HepG2 (cell line): ENCODE results near the gene KMT2A. TPM values are rescaled to one million over a fixed set of nuclear protein-coding genes. Genes with fewer than 3 reads are reported as not detected.
A peak's percentile ranks its signal among the peaks of the same experiment; 100 is the strongest.

Experiments used
- ATAC-seq: fragments of 200-7000 bp; cut with Tn5 transposase; 3 replicates; pipeline ENCODE4 v1.9.1; 2020; ENCODE audit warnings: mild to moderate bottlenecking, moderate library complexity
- BruUV-seq: library from RNA; stranded (reverse); fragments of 400-500 nt; replicated peaks from 2 replicates; lab custom pipeline; 2021; lab: Mats Ljungman, UMichigan
- CTCF ChIA-PET: fragments of 300-600 bp; formaldehyde crosslinking; extraction: SDS; loops from one replicate; lab custom pipeline; 2021; ENCODE audit warnings: low total read pairs, inconsistent platforms, low intra/inter-chr PET ratio; lab: Yijun Ruan, JAX
- POLR2A ChIA-PET: fragments of 350-600 bp; sonication (Branson Sonifier 250); formaldehyde crosslinking; loops from one replicate; lab custom pipeline; 2020; ENCODE audit warnings: antibody characterized with exemption, inconsistent platforms; lab: Yijun Ruan, JAX
- DNase-seq: peaks from one replicate; pipeline ENCODE4 v3.0.0-alpha.2; 2015; ENCODE audit warnings: low spot score
- FAIRE-seq: peaks from 3 replicates; lab custom pipeline; 2011; peaks lifted over from hg19 to GRCh38; lab: Jason Lieb, UNC
- H2AFZ ChIP-seq: one replicate; pipeline ENCODE4 v1.6.1; 2011; ENCODE audit warnings: low read length, inconsistent platforms
- H3K27ac ChIP-seq: fragments of 300-600 bp; 3 replicates; pipeline ENCODE4 v1.8.0; 2011; ENCODE audit warnings: mixed run types, mild to moderate bottlenecking, mixed read lengths, low read length, inconsistent platforms; ENCODE audit not compliant: insufficient read depth; ENCODE audit errors: extremely low read length
- H3K27me3 ChIP-seq, 2 experiments: fragments of 200-600 bp in 1 of 2; 2 replicates in 1 of 2; 3 replicates in 1 of 2; pipeline versions ENCODE4 v1.6.0 to v1.8.0; 2011; ENCODE audit warnings: low read length in 2 of 2, mild to moderate bottlenecking in 2 of 2, moderate library complexity in 2 of 2, inconsistent platforms in 1 of 2; ENCODE audit not compliant: insufficient read depth in 2 of 2, control insufficient read depth in 1 of 2
- H3K36me3 ChIP-seq, 2 experiments: fragments of 200-600 bp in 1 of 2; replicated peaks in 1 of 2; 2 replicates in 1 of 2; 3 replicates in 1 of 2; pipeline versions ENCODE4 v1.5.1 to v1.8.0; 2011; ENCODE audit warnings: low read length in 2 of 2, inconsistent platforms in 1 of 2; ENCODE audit not compliant: insufficient read depth in 2 of 2, control insufficient read depth in 1 of 2
- H3K4me1 ChIP-seq: 2 replicates; pipeline ENCODE4 v1.5.1; 2012; ENCODE audit warnings: low read length, inconsistent platforms; ENCODE audit not compliant: insufficient read depth
- H3K4me2 ChIP-seq: 2 replicates; pipeline ENCODE4 v1.6.0; 2011; ENCODE audit warnings: low read depth, low read length, inconsistent platforms
- H3K4me3 ChIP-seq, 3 experiments: fragments of 200-600 bp in 1 of 3; sonication (generic), shearing (Covaris generic) in 1 of 3; replicated peaks in 1 of 3; 2 replicates each; pipeline ENCODE4 v1.5.1; 2011 to 2016; ENCODE audit warnings: low read length in 3 of 3, inconsistent platforms in 2 of 3, low read depth in 2 of 3, mild to moderate bottlenecking in 2 of 3, control low read depth in 1 of 3, mixed read lengths in 1 of 3; ENCODE audit not compliant: insufficient read depth in 1 of 3
- H3K79me2 ChIP-seq: one replicate; pipeline ENCODE4 v1.6.1; 2011; ENCODE audit warnings: low read length, inconsistent platforms; ENCODE audit not compliant: insufficient read depth
- H3K9ac ChIP-seq: 2 replicates; pipeline ENCODE4 v1.6.0; 2011; ENCODE audit warnings: mild to moderate bottlenecking, low read depth, low read length, inconsistent platforms; ENCODE audit not compliant: insufficient read depth
- H3K9me3 ChIP-seq: 2 replicates; pipeline ENCODE4 v1.5.1; 2012; ENCODE audit warnings: mild to moderate bottlenecking, low read length
- H4K20me1 ChIP-seq: 2 replicates; pipeline ENCODE4 v1.6.0; 2011; ENCODE audit warnings: inconsistent platforms, mild to moderate bottlenecking, low read length, moderate library complexity; ENCODE audit not compliant: insufficient read depth
- HNRNPUL1 ChIP-seq: fragments of 200-400 bp; formaldehyde crosslinking; IDR thresholded peaks from 2 replicates; pipeline ENCODE4 v1.6.1; 2017; ENCODE audit warnings: low read depth, mild to moderate bottlenecking, low read length, moderate library complexity
- MAFF ChIP-seq: IDR thresholded peaks from 2 replicates; pipeline ENCODE4 v1.6.1; 2011; ENCODE audit warnings: low read depth, low read length, improper control_type of control experiment
- MAFK ChIP-seq, 2 experiments: IDR thresholded peaks in 1 of 2; conservative IDR thresholded peaks in 1 of 2; 2 replicates each; pipeline ENCODE4 v1.6.1; 2011; ENCODE audit warnings: improper control_type of control experiment in 2 of 2, low read length in 2 of 2
- MTA1 ChIP-seq: sonication (generic); formaldehyde crosslinking; IDR thresholded peaks from 2 replicates; pipeline ENCODE4 v1.4.0; 2020; ENCODE audit warnings: missing genetic modification reagents, mild to moderate bottlenecking, borderline replicate concordance
- RELA ChIP-seq: sonication (generic); formaldehyde crosslinking; IDR thresholded peaks from 2 replicates; pipeline ENCODE4 v1.4.0; 2020; ENCODE audit warnings: missing genetic modification reagents
- SALL2 ChIP-seq: sonication (generic); formaldehyde crosslinking; IDR thresholded peaks from 2 replicates; pipeline ENCODE4 v1.8.1; 2023; ENCODE audit warnings: mild to moderate bottlenecking, missing genetic modification reagents, inconsistent platforms
- TEAD3 ChIP-seq: optimal IDR thresholded peaks from 2 replicates; pipeline ENCODE3; 2016; ENCODE audit warnings: borderline replicate concordance
- ZBTB20 ChIP-seq: sonication (generic); formaldehyde crosslinking; IDR thresholded peaks from 2 replicates; pipeline ENCODE4 v1.8.1; 2023; ENCODE audit warnings: missing genetic modification reagents, low read depth, mild to moderate bottlenecking, borderline replicate concordance
- ZFP82 ChIP-seq: sonication (generic); formaldehyde crosslinking; IDR thresholded peaks from 2 replicates; pipeline ENCODE4 v1.5.1; 2020; ENCODE audit warnings: mild to moderate bottlenecking, missing genetic modification reagents, borderline replicate concordance
- ZNF251 ChIP-seq: sonication (generic); formaldehyde crosslinking; IDR thresholded peaks from 2 replicates; pipeline ENCODE4 v1.9.0; 2021; ENCODE audit warnings: mild to moderate bottlenecking, missing genetic modification reagents
- ZNF83 ChIP-seq: sonication (generic); formaldehyde crosslinking; IDR thresholded peaks from 2 replicates; pipeline ENCODE4 v1.4.0; 2020; ENCODE audit warnings: missing genetic modification reagents, mild to moderate bottlenecking, borderline replicate concordance
- in situ Hi-C: cut with HindIII; loops from 2 replicates; pipeline ENCODE4 v1.10.0; 2017; ENCODE audit warnings: low pct_unique_long_range_greater_than_20kb; ENCODE audit not compliant: extremely low pct_ligation_motif_present
- intact Hi-C: fragments of 100-400 bp; cut with micrococcal nuclease; formaldehyde crosslinking; loops from one replicate; pipeline ENCODE4 v1.10.0; 2022; ENCODE audit not compliant: unreplicated experiment
- polyA plus RNA-seq, 8 experiments: library from polyadenylated mRNA; depleted of rRNA in 3 of 8; stranded (reverse) in 7 of 8; unstranded in 1 of 8; fragments of >200 nt; fragmentation: Illumina TruSeq in 4 of 8; extraction: Trizol in 4 of 8; gene quantifications; 2 replicates each; pipeline versions ENCODE4 v1.2.1 to v1.2.3, GENCODE V29; 2011 to 2016; ENCODE audit warnings: low read depth in 4 of 8, missing spikeins in 1 of 8, mixed read lengths in 1 of 8; ENCODE audit not compliant: insufficient read depth in 1 of 8
- total RNA-seq, 5 experiments: library from RNA; depleted of rRNA; stranded (reverse); fragments of >200 nt; fragmentation: Illumina TruSeq; extraction: Trizol; gene quantifications; 2 replicates each; pipeline ENCODE4 v1.2.3, GENCODE V29; 2016; ENCODE audit warnings: low read depth in 1 of 5
- TF ChIP-seq, protein P1 (sequence below): sonication (generic); IDR thresholded peaks from 2 replicates; pipeline ENCODE4 v1.6.1; 2016; ENCODE audit warnings: low read depth, borderline replicate concordance
- TF ChIP-seq, protein P2 (sequence below): IDR thresholded peaks from 2 replicates; pipeline ENCODE4 v1.6.1; 2016
- TF ChIP-seq, protein P3 (sequence below): IDR thresholded peaks from 2 replicates; pipeline ENCODE4 v1.6.1; 2016; ENCODE audit warnings: mild to moderate bottlenecking, missing biosample characterization, missing genetic modification reagents

The KMT2A gene
- total and polyA plus RNA-seq, 2 of the 13 experiments (the other 11 are each of a cell fraction or from before 2014, with no cell fraction given): 12.4 to 20.0 TPM

DNA sequence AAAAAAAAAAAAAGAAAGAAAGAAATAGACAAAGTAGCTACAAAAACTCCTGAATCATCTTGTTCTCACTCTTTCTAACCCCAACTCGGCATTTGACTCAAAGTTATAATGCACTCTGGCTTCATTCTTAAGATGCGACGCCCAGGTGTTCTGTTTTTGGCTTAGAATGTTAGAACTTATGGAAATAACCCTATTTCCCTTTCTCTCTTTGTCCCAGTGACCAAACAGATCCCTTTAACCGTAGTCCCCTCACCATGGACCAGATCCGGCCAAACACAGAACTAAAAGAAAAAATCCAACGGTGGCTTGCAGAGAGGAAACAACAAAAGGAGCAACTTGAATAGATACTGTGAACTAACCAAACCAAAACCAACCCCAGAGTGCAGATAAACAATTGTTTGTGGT lies 40.2 kb upstream of the KMT2A start (continued):
- no peak for TF ChIP-seq ZNF83

DNA sequence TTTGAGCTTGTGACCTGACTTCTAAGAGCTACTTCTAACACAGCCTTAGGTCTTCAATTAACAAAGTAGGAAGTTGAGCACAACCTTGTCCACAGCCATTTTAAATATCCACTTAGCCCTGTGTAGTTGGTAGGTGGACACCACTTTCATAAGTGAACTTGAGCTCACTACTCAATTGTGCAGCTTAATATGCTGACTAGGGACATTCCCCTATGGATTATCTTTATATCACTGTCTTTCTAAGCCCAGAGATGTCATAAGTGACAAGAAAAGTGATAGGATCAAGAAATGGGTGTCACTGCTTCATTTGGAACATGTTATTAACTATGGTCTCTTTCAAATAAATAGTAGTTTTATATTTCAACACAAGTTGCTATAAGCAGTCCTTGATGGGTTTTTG lies 38.8 kb upstream of the KMT2A start:
- Histone ChIP-seq H2AFZ (no peak overlapping the region), H3K4me3 (no peak overlapping the region), H3K79me2 (peaks cover 10% of the 10 kb centered on the region), H3K36me3 (peaks cover 9 to 30% of the 10 kb centered on the region in 2 experiments; a peak in 4 of 5 replicates), H3K4me2 (no peak overlapping the region), H3K27me3 (no peaks in the 10 kb centered on the region; a peak in 1 of 5 replicates), H3K4me1 (peaks cover 15% of the 10 kb centered on the region), H4K20me1 (0 out of 2 replicates have a peak, but pooled peaks cover 7% of the 10 kb centered on the region), H3K9me3 (no peaks in the 10 kb centered on the region), H3K27ac (no peak overlapping the region), H3K9ac (no peak overlapping the region)
- in situ Hi-C loops: no loop called here
- no peak for DNase-seq
- intact Hi-C loops: no loop called here
- ATAC-seq: no peak
- POLR2A ChIA-PET: no interaction called here
- CTCF ChIA-PET: no interaction called here
- FAIRE-seq: no peak
- no TSS peak for BruUV-seq
- TF ChIP-seq MAFF: peak; percentile 51
- TF ChIP-seq, protein P1, sequence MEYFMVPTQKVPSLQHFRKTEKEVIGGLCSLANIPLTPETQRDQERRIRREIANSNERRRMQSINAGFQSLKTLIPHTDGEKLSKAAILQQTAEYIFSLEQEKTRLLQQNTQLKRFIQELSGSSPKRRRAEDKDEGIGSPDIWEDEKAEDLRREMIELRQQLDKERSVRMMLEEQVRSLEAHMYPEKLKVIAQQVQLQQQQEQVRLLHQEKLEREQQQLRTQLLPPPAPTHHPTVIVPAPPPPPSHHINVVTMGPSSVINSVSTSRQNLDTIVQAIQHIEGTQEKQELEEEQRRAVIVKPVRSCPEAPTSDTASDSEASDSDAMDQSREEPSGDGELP: no peak
- no peak for TF ChIP-seq ZFP82 (CRISPR knock-in tag)
- TF ChIP-seq HNRNPUL1: no peak
- TF ChIP-seq ZNF251 (CRISPR knock-in tag): no peak
- no peak for TF ChIP-seq TEAD3 (CRISPR knock-in tag)
- TF ChIP-seq, protein P2, sequence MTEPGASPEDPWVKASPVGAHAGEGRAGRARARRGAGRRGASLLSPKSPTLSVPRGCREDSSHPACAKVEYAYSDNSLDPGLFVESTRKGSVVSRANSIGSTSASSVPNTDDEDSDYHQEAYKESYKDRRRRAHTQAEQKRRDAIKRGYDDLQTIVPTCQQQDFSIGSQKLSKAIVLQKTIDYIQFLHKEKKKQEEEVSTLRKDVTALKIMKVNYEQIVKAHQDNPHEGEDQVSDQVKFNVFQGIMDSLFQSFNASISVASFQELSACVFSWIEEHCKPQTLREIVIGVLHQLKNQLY (CRISPR knock-in tag): no peak
- TF ChIP-seq, protein P3, sequence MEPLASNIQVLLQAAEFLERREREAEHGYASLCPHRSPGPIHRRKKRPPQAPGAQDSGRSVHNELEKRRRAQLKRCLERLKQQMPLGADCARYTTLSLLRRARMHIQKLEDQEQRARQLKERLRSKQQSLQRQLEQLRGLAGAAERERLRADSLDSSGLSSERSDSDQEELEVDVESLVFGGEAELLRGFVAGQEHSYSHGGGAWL (CRISPR knock-in tag): no peak
- no peak for TF ChIP-seq ZBTB20
- peak; percentile 58 to 71 for TF ChIP-seq MAFK (conservative IDR thresholded peaks at IDR 0.05 in 1 of 2, IDR thresholded peaks at IDR 0.05 in 1 of 2; ENCODE audit: low read length in 2 of 2)
- TF ChIP-seq RELA (CRISPR knock-in tag): no peak
- no peak for TF ChIP-seq MTA1 (CRISPR knock-in tag)
- no peak for TF ChIP-seq SALL2 (CRISPR knock-in tag)
